Testis (tissue), 2 donors: ENCODE data around the gene FGF12.

Experiments
- CTCF ChIP-seq, 3 experiments: fragments of 450-650 bp in 2 of 3; fragments of 200-600 bp in 1 of 3; sonication (generic) in 1 of 3; IDR thresholded peaks; one replicate each; pipeline ENCODE4 v1.5.1; 2016 to 2019; ENCODE audit warnings: antibody characterized with exemption in 3 of 3, mild to moderate bottlenecking in 2 of 3, moderate library complexity in 1 of 3
- POLR2A ChIP-seq: fragments of 450-650 bp; IDR thresholded peaks from one replicate; pipeline ENCODE4 v1.6.1; 2017; ENCODE audit warnings: antibody characterized with exemption, mild to moderate bottlenecking, moderate library complexity

GRCh38 chr3:192747746-192748145, 20.4 kb upstream of the FGF12 start:
- TF ChIP-seq CTCF (IDR thresholded peaks at IDR 0.05) (no peak), POLR2A (no peak)
